ENCODE results near the gene PRKCQ. TPM values are rescaled to one million over a fixed set of nuclear protein-coding genes. Genes with fewer than 3 reads are reported as not detected.

Gene PRKCQ
- total RNA-seq, 4 donors from 2014 or later = 1.4 to 2.8 TPM; not detected in 2

DNA sequence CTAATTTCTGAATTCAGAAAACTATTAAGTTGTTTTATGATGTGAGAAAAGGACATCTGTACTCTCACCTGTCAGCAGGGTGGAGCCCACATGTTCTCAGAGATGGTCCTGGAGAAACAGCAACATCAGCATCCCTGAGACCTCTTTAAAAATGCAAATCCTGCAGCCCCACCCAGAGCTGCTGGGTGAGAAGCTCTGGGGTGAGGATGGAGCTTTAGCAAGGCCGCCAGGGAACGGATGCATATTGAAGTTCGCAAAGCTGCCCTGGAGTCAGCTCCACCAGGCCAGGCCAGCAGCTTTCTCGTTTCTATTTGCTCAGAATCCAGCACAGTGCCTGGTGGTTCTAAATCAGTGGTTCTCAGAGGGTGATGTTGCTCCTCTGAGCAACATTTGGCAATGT lies 49.1 kb downstream of the PRKCQ start:
- H3K4me3 ChIP-seq = no peak overlapping the region
- no peaks in the 10 kb centered on the region for H3K9me3 ChIP-seq
- no peaks in the 10 kb centered on the region for H3K27me3 ChIP-seq
- no peak for DNase-seq
- no peaks in the 10 kb centered on the region for H3K4me1 ChIP-seq
- H3K36me3 ChIP-seq = no peaks in the 10 kb centered on the region
- intact Hi-C loops (cut with DNase I; ENCODE audit: low total_unique reads) = no loop called here
- H3K27ac ChIP-seq = no peak overlapping the region
- TF ChIP-seq, protein P1, sequence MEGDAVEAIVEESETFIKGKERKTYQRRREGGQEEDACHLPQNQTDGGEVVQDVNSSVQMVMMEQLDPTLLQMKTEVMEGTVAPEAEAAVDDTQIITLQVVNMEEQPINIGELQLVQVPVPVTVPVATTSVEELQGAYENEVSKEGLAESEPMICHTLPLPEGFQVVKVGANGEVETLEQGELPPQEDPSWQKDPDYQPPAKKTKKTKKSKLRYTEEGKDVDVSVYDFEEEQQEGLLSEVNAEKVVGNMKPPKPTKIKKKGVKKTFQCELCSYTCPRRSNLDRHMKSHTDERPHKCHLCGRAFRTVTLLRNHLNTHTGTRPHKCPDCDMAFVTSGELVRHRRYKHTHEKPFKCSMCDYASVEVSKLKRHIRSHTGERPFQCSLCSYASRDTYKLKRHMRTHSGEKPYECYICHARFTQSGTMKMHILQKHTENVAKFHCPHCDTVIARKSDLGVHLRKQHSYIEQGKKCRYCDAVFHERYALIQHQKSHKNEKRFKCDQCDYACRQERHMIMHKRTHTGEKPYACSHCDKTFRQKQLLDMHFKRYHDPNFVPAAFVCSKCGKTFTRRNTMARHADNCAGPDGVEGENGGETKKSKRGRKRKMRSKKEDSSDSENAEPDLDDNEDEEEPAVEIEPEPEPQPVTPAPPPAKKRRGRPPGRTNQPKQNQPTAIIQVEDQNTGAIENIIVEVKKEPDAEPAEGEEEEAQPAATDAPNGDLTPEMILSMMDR (IDR thresholded peaks at IDR 0.05) = no peak
- no peak for TF ChIP-seq POLR2A (IDR thresholded peaks at IDR 0.05)

DNA sequence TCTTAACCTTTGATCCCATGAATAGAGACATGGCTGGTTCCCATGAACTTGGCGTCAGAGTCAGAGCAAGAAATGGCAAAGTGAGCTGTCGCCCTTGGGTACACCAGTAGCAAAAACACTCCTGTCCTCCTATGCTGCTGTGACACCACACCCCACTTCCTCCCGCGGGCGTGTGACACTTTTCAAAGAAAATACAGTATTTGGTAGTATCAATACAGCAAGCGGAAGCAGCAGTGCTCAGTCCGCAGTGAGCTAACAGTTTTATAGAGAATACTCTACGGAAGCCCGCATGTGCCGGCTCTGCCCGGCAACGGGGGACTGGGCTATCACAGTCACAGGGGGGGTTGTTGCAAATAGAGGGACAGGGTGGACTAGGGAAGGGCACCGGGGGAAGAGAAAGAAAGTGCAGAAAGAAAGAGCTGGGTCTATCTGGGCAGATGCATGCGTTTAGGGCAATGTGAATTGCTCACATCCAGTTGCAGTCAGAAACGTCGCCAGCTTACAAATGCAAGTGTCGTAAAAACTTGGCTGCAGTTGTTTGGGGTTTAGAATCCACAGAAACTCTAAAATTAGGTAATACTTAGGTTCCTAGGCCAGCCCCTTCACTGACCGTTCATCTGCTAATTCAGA lies 49.8 kb downstream of the PRKCQ start:
- Histone ChIP-seq H3K9me3 (no peaks in the 10 kb centered on the region), H3K36me3 (no peaks in the 10 kb centered on the region), H3K27ac (no peak overlapping the region), H3K4me1 (no peaks in the 10 kb centered on the region), H3K27me3 (no peaks in the 10 kb centered on the region), H3K4me3 (no peak overlapping the region)
- DNase-seq = peak in 1 of 2 donors; percentile 19
- intact Hi-C loops (cut with DNase I; ENCODE audit: low total_unique reads) = no loop called here
- TF ChIP-seq POLR2A (IDR thresholded peaks at IDR 0.05) = no peak
- TF ChIP-seq, protein P1 (IDR thresholded peaks at IDR 0.05) = no peak

DNA sequence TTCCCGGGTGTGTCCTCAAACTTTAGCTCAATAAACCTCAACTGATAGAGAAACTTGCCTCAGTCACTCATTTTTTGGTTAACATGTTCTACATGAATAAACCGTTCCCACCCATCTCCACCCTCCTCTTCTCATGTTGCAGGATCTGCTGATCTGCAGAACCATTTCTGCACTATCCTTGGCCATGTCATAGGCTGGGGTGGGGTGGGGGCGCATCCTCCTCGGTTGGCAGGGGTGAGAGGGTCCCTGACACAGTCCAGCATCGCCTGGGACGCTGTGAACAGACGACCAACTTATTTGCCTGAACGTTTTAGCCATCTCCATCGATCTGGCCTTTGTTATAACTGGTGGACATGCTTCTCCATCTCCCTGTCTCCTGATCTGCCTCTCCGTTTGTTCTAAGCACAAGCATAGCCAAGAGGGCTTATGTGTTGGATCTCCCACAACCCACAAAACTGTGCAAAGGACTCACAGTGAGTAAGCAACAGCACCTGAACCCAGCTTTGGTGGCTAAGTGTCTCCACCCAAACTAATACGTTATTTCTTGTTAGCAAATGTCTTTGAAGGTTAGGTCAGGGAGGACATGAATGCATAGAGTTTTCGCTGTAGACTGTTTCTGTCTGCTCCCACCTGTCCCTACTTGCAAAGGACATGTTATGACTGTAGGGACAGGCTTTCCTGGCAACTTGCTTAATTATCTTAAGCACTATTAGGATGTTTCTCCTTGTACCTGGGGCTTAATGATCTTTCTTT lies 51.7 kb downstream of the PRKCQ start:
- intact Hi-C loops (cut with DNase I; ENCODE audit: low total_unique reads) = no loop called here
- no peaks in the 10 kb centered on the region for H3K36me3 ChIP-seq
- no peaks in the 10 kb centered on the region for H3K4me1 ChIP-seq
- H3K9me3 ChIP-seq = no peaks in the 10 kb centered on the region
- TF ChIP-seq POLR2A (IDR thresholded peaks at IDR 0.05) = no peak
- TF ChIP-seq, protein P1 (IDR thresholded peaks at IDR 0.05) = no peak
- no peaks in the 10 kb centered on the region for H3K27me3 ChIP-seq
- no peak overlapping the region for H3K27ac ChIP-seq
- no peak overlapping the region for H3K4me3 ChIP-seq
- DNase-seq = no peak

DNA sequence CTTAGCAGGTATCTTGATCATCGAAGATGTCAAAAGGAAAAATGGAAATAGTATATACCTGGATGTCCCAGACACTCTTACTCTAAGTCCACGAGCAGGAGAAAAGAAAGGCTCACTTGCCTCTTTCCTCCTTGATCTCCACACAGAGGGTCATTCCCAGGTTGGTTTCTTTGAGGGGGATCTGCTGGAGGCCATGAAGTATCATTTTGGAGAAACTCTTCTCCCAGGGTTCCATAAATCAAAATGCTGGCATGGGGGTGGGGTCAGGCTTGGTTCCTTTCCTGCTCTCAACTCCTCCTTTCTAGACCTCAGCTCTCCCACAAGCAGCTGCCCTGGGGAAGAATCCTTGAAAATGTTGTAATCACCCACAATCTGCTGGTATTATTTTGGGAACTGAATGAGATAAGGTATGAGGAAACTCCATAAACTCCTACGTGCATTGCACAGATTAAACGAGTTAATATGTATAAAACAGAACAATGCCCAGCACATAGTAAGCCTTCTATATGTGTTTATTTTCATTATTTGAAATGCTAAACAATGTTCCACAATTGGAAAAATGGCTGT lies 54.4 kb downstream of the PRKCQ start:
- Histone ChIP-seq H3K27me3 (no peaks in the 10 kb centered on the region), H3K36me3 (no peaks in the 10 kb centered on the region), H3K9me3 (no peaks in the 10 kb centered on the region), H3K4me3 (no peak overlapping the region), H3K27ac (no peak overlapping the region), H3K4me1 (no peaks in the 10 kb centered on the region)
- intact Hi-C loops (cut with DNase I; ENCODE audit: low total_unique reads) = no loop called here
- no peak for DNase-seq
- TF ChIP-seq, protein P1 (IDR thresholded peaks at IDR 0.05) = no peak
- no peak for TF ChIP-seq POLR2A (IDR thresholded peaks at IDR 0.05)

DNA sequence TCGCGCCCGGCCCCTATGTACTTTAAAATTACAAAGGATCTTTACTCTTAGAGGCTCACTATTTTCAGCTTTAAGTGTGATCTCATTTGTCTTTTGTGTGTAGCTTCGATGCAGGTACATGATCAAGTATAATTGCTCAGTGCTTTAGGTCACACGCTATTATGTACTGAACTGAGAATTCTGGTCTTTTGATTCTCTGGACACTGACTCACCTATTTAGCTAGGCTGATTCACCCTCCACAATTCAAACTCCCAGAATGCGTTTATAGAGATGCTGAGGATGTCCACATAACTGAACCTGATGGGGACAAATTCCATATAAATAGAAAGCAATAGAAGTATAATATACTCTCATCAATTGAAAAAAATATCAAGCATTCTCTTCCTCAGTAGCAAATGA lies 57.8 kb downstream of the PRKCQ start:
- H3K36me3 ChIP-seq = no peaks in the 10 kb centered on the region
- TF ChIP-seq, protein P1 (IDR thresholded peaks at IDR 0.05) = no peak
- no peak for TF ChIP-seq POLR2A (IDR thresholded peaks at IDR 0.05)
- no peaks in the 10 kb centered on the region for H3K4me1 ChIP-seq
- H3K4me3 ChIP-seq = no peak overlapping the region
- H3K27me3 ChIP-seq = no peaks in the 10 kb centered on the region
- intact Hi-C loops (cut with DNase I; ENCODE audit: low total_unique reads) = no loop called here
- H3K9me3 ChIP-seq = no peaks in the 10 kb centered on the region
- no peak overlapping the region for H3K27ac ChIP-seq
- no peak for DNase-seq

Data from uterus (tissue), 4 donors.